Kidney capillary endothelial cell (primary cell): ENCODE results near the gene ESPL1.

Experiments used
- DNase-seq: peaks from one replicate; pipeline ENCODE4 v3.0.0-alpha.2; 2018; ENCODE audit warnings: low spot score

Gene ESPL1

DNA sequence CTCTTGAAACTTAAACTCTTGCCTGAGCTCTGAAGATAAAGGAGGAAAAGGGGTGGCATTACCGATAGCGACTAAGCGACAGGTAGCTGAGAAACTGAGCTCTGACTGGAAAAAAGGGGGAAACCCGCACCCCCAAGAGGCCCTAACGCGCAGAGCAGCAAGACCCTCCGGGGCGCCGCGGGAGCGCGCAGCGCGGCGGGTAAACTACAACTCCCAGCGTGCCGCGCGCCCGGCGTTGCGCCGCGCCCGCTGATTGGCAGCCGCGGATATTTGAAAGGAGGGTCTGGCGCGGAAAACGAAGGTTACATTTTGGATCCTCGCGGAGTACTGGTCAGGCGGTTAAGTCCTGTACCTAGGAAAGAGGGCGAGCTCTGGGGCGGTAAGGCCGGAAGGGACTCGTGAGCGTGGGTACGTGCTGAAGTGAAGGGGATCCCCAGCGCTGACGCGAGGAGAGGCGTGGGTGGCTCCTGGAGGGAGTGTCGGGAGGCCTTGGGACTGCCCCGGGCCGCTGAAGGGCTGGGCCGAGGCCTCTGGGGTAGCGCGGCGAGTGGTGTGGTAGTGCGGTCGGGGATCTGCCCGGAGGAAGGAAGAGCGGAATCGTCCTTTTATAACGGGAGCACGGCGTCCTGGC lies at the start of gene ESPL1:
Gene ESPL1, plus strand, starts transcription at position 301 of the 631 bp plus-strand sequence. CDS start 468 bp downstream, outside the sequence.
- DNase-seq: peak; percentile 75

GRCh38 chr12:53218551-53219291 lies 49.4 kb upstream of the ESPL1 start:
- DNase-seq: no peak

DNA sequence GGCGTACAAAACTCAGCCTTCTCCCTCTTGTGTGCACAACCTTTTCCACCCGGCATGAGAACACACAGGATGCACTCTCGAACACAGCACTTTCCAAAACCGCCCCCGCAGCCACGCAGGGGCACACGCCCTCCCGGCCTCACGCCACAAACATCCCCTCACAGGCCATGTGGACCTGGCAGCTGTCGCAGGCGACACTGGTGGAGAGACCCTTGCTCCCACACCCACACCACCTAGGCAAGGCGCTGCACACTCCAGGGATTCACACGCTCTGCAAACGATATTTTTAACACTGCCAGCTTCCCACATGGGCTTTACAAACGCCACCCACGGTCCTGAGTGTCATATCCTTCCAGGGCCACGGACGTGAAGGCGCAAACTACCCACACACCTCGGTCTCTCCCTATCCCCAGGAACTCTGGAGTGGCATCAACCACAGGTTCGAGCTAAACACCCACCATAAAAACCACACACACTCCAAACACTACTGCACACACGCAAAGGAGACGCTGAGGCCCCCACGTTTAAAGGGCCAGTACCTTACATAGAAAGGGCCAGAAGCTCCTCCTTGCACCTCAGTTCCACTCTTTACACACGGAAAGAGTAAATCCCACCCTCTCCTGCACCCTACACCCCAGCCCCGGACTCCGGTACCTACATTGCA lies 48.7 kb upstream of the ESPL1 start:
- DNase-seq: no peak

GRCh38 chr12:53219956-53220693 lies 48.0 kb upstream of the ESPL1 start:
- peak; percentile 74 for DNase-seq

- DNase-seq: peak; percentile 83
Measured at GRCh38 chr12:53220694-53221202, 47.4 kb upstream of the ESPL1 start.

DNA sequence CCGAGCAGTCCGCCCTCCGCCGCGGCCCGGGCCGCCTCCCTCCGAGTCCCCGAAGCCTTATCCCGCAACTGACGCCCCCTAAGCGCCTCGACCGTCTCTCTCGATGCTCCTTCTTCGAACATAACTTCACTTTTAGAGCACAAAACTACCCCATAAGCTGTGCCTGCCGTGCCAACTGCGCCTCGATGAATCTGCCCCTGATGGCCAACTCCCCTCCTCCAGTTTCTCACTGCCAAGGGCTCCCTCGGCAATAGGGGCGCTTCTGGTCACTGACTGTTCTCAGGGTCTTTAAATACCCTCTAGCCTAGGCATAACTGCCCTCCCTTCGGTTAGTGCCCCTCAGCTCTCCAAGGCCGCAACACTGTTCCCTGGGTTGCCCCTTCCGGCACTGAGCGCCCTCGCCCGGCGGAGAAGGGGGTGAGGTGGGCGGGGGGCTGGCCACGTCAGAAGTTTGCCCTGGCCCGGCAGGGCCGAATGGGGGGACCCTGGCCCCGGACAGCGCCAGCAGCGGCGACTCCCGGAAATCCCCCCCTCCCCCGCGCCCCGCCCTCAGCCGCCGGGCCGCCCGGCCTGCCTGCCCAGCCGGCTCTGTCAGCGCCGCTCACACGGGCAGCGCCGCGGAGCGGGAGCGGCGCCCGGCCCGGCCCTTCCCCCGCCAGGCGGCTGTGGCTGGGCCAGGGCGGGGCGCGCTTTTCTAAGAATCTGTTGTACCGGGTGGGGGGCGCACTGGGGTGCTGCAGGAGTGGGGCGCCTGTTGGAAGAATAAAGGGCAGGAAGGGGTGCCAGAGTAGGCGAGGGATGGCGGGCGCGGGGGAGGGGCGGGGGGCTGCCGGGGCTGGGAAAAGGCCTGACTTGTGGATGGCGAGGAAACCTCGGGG lies 46.7 kb upstream of the ESPL1 start:
- no peak for DNase-seq

- no peak for DNase-seq
Measured at GRCh38 chr12:53222170-53222721, 45.9 kb upstream of the ESPL1 start.

GRCh38 chr12:53222806-53223261 lies 45.3 kb upstream of the ESPL1 start:
- no peak for DNase-seq

GRCh38 chr12:53223389-53224060 lies 44.6 kb upstream of the ESPL1 start:
- DNase-seq: no peak

GRCh38 chr12:53224061-53224896 lies 43.8 kb upstream of the ESPL1 start:
- no peak for DNase-seq

DNA sequence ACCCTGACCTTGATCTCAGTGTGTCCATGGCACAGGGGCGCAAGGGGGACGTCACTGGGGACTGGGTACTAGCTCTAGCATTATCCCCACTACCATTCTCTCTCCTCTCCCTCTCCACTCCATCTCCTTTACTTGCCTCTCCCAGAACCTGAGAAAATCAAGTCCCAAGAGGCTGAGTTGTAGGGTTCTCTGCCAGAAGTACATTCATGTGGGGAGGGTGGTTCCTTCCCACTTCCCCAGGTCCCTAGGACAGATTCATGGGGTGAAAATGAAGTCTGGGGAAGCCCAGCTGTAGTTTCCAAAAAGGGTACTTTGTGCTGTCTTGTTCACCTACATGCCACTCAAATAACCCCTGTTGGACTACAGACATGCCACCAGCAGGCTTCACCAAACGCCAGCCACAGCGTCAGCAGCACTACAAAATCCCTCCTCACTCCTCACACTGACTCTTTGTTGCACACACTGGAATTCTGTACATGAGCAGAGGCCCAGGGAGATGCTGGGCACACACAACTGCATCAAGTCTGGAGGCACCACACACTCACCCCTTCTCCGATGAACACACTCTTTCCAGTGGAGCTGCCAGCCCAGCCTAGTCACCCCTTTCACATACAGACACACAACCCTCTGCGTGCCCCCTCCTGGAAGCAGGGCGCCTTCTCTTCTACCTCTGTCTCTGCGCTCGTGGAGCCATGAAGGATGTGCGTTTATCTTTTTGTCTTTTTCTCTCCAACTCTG lies 43.0 kb upstream of the ESPL1 start:
- no peak for DNase-seq

DNA sequence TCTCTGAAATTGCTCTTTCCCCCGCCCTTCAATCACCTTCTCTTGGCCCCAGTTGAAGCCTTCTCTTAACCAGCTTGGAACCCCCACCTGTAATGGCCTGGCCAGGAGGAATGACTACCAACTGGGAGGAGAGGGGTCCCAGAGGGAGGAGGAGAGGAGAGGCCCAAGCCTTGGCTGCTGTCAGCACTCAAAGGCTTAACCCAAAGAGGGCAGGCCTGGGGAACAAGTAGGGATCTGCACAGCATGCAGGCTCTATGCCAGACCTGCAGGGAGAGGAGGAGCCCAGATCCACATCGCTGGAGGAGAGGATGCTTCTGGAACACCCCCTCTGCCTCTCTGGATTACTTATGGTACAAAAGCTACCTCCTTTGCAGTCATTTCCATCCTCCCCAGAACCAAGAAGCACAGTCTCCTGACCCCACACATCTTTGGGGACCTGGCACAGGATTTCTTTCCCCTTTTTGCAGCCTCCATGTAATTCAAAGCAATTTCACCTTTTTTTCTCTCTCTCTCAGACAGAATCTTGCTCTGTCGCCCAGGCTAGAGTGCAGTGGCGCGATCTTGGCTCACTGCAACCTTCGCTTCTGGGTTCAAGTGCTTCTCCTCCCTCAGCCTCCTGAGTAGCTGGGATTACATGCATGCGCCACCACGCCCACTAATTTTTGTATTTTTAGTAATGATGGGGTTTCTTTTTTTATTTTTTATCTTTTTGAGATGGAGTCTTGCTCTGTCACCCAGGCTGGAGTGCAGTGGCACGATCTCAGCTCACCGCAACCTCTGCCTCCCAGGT lies 42.3 kb upstream of the ESPL1 start:
- DNase-seq: no peak

GRCh38 chr12:53226815-53227214 lies 41.3 kb upstream of the ESPL1 start:
- DNase-seq: no peak

GRCh38 chr12:53227341-53227740 lies 40.8 kb upstream of the ESPL1 start:
- DNase-seq: no peak

DNA sequence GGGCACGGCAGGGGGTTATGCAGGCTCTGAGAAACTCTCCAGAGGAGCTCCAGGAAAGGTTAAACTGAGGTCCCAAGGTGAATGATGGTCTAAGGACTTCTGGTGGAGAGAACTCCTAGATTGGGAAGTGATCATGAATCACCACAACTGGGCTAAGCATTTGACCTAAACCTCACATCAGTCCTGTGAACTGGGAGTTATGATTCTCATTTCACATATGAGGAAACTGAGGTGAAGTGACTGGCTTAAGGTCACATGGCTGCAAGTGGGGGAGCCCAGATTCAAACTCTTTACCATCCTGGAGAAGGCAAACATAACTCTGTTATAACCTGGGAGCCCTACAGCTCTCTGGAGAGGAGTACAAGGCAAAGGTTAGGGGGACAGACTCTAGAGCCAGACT lies 40.3 kb upstream of the ESPL1 start:
- no peak for DNase-seq

DNA sequence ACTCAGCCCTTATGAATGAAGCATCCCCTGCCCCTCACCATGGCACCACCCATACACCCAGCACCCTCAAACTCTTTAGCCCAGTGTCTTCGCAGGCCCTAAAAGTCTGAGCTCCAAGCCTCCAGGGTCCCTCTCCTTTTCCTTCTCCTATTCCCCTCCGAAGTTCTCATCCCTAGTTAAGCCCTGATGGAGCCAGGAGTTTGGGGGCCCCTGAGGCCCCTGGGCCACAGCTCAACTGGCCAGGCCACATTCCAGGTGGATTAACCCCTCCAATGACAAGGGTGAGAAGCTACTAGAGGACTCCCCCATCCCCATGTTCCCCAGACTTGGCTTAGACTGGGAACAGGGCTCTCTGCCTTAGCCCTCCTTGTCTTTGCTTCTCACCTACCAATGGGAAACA lies 38.6 kb upstream of the ESPL1 start:
- no peak for DNase-seq

GRCh38 chr12:53230108-53230845 lies 37.8 kb upstream of the ESPL1 start:
- DNase-seq: no peak
